Measurements from ENCODE around the gene HEY2. TPM values are rescaled to one million over a fixed set of nuclear protein-coding genes. Genes with fewer than 3 reads are reported as not detected.
"Not testable (repeated sequence)": the region's sequence is repeated elsewhere in the genome, so short reads cannot be mapped to it uniquely, and the experiment has no call there.

The HEY2 gene
- total RNA-seq: not detected

GRCh38 chr6:125749173-125749864 is at the start of gene HEY2:
HEY2 (plus strand) TSS chr6:125749632; CDS start chr6:125749777, 145 bp downstream.
- ChIA-PET POLR2A (no interaction called here), CTCF (interaction anchor here (1.0 to 3.4 kb wide), 2 partner anchors 207 to 437 kb away, joined by 3 to 39 read pairs; no protein-coding TSS in a partner anchor)
- ATAC-seq (peak; percentile 82), DNase-seq (peak; percentile 83)
- no peak within 1 kb of the TSS for H3K27ac Mint-ChIP-seq
- H3K9me3 Mint-ChIP-seq (ENCODE audit: insufficient read depth): no peaks in the 10 kb centered on the region
- peaks cover 62% of the 10 kb centered on the region for H3K27me3 Mint-ChIP-seq (ENCODE audit: low read depth)
- H3K36me3 Mint-ChIP-seq (ENCODE audit: low read depth): peaks cover 3% of the 10 kb centered on the region
- peak within 1 kb of the TSS; percentile 79 for H3K4me3 Mint-ChIP-seq
- peaks cover 39% of the 10 kb centered on the region for H3K4me1 Mint-ChIP-seq (ENCODE audit: low read depth)

DNA sequence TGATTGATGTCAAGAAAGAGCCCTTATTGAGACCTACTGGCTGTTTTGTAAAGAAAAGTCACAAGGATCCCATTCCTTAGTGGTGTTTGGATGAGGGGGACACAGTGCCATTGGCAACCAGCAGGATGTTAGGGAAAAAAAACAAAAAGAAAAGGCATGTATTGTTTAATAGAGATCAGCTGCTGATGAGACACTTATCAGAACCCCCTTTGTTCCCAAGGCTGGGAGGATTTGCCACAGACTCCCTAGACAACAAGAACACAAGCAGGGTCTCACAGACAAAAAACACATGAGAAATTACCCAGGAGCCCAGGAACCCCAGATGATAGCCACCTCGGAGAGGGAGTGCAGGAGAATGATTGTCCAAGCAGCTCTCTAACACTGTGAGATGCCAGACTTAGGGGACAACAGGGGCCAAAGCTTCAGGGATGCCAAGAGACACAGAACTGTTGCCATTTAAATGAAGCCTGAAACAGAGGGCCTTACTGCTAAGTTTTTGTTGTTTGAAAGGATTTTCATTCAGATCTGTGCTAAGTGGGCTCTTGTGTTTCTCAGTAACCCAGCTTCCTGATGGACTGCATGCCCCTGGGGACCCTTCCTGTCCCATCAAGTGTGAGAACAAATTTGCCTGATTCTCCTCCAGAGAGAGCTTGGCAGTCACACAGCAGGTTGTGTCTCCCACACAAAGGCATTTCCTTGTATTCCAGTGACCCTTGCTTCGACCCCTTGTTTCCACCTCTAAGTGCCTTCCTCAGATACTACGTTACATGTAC is 48.7 kb upstream of the HEY2 start:
- no peak overlapping the region for H3K4me3 Mint-ChIP-seq
- no peak for ATAC-seq
- H3K9me3 Mint-ChIP-seq (ENCODE audit: insufficient read depth): no peaks in the 10 kb centered on the region
- POLR2A ChIA-PET: no interaction called here
- no peak for DNase-seq
- H3K4me1 Mint-ChIP-seq (ENCODE audit: low read depth): no peaks in the 10 kb centered on the region
- no peaks in the 10 kb centered on the region for H3K36me3 Mint-ChIP-seq (ENCODE audit: low read depth)
- CTCF ChIA-PET: no interaction called here
- H3K27ac Mint-ChIP-seq: no peak overlapping the region
- H3K27me3 Mint-ChIP-seq (ENCODE audit: low read depth): peaks cover 18% of the 10 kb centered on the region

DNA sequence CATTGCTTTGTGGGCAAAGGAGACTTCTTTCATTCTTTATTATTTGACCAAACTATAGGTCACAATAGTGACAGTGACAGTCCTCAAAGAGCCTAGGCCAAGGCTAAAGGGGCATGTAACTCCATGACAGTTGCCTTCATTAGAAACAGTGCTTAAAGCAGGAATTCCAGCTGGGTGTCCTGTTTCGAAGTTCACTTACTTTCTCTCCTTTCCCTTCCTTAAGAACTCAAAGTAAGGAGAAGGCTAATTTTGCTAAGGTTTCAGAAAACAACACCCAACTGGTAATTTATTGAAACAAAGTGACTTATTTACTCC is 48.1 kb upstream of the HEY2 start:
- ChIA-PET POLR2A (no interaction called here), CTCF (no interaction called here)
- Mint-ChIP-seq H3K4me1 (ENCODE audit: low read depth) (no peaks in the 10 kb centered on the region), H3K36me3 (ENCODE audit: low read depth) (no peaks in the 10 kb centered on the region), H3K4me3 (no peak overlapping the region), H3K27me3 (ENCODE audit: low read depth) (peaks cover 18% of the 10 kb centered on the region), H3K9me3 (ENCODE audit: insufficient read depth) (no peaks in the 10 kb centered on the region), H3K27ac (no peak overlapping the region)
- ATAC-seq (no peak), DNase-seq (no peak)

- H3K4me3 Mint-ChIP-seq; ATAC-seq; CTCF ChIA-PET; H3K27ac Mint-ChIP-seq; POLR2A ChIA-PET; H3K9me3 Mint-ChIP-seq (ENCODE audit: insufficient read depth); H3K36me3 Mint-ChIP-seq (ENCODE audit: low read depth); DNase-seq; H3K4me1 Mint-ChIP-seq (ENCODE audit: low read depth): not testable (repeated sequence)
- H3K27me3 Mint-ChIP-seq (ENCODE audit: low read depth): peaks cover 13% of the 10 kb centered on the region
These were observed 45.5 kb upstream of the HEY2 start for GRCh38 chr6:125703882-125704281.

GRCh38 chr6:125707615-125708243 is 41.7 kb upstream of the HEY2 start:
- Mint-ChIP-seq H3K27me3 (ENCODE audit: low read depth) (peaks cover 6% of the 10 kb centered on the region), H3K4me3 (no peak overlapping the region), H3K36me3 (ENCODE audit: low read depth) (no peaks in the 10 kb centered on the region), H3K27ac (no peak overlapping the region), H3K4me1 (ENCODE audit: low read depth) (no peaks in the 10 kb centered on the region), H3K9me3 (ENCODE audit: insufficient read depth) (no peaks in the 10 kb centered on the region)
- ChIA-PET CTCF (no interaction called here), POLR2A (no interaction called here)
- no peak for ATAC-seq
- DNase-seq: no peak

DNA sequence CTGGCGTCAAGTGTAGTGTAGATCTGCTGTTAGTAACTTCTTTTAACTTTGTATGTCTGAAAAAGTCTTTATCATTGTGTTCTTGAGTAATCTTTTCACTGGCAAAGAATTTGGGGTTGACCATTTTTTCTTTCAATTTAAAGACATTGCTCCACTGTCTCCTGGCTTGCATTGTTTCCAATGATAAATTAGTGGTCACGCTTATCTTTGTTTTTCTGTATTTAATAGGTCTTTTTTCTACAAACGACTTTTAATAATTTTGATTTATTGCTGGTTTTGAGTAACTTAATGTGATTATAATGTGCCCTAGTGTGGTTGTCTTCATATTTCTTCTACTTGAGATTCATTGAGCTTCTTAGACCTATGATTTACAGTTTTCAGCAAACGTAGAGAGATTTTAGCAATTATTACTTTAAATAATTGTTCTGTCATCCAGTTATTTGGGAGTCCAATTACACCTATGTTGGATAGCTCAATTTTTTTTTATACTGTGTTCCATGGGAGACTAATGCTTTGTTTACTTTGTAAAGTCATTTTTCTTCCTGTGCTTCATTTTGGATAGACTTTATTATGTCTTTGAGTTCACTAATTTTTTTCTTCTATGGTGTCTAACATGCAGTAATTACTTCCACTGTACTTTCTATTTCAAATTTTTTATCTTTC is 38.3 kb upstream of the HEY2 start:
- DNase-seq (no peak), ATAC-seq (no peak)
- Mint-ChIP-seq H3K27ac (no peak overlapping the region), H3K9me3 (ENCODE audit: insufficient read depth) (no peaks in the 10 kb centered on the region), H3K4me1 (ENCODE audit: low read depth) (peaks cover 13% of the 10 kb centered on the region), H3K4me3 (no peak overlapping the region), H3K36me3 (ENCODE audit: low read depth) (no peaks in the 10 kb centered on the region), H3K27me3 (ENCODE audit: low read depth) (peaks cover 6% of the 10 kb centered on the region)
- ChIA-PET CTCF (no interaction called here), POLR2A (interaction anchor here (0.7 kb wide), 1 partner anchor 12 kb away, joined by 3 read pairs; no protein-coding TSS in a partner anchor)

GRCh38 chr6:125714441-125715090 is 34.9 kb upstream of the HEY2 start:
- CTCF ChIA-PET: interaction anchor here (2.1 kb wide), 1 partner anchor 39 kb away, joined by 4 read pairs; no protein-coding TSS in a partner anchor
- POLR2A ChIA-PET: no interaction called here

DNA sequence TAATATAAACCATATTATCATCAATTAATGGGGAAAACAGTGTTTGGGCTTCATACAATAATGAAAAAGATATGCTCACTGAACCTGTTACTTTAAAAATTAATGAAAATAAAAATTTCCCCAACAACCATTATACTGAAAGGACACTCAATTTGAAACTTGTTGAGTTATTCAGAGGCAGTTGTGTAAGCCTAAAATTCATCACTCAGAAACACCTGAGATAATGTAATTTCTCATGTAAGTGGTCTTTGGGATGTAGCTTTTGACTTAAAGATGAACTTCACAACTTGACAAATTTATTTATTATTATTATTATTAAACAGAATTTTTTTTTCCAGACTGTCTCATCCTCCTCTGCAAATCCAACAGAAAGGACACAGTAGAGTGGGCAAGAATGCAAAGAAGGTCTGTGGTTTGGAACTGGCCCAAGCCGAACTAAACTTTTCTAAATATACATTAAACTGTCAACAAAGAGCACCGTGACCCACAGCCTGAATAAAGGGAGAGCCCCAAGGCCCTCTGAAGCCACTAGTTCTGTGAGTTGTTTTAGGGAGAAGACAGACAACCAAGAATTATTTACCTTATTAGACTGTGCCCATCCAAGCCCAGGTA is 32.2 kb upstream of the HEY2 start:
- ATAC-seq: no peak
- Mint-ChIP-seq H3K27ac (no peak overlapping the region), H3K27me3 (ENCODE audit: low read depth) (peaks cover 7% of the 10 kb centered on the region), H3K4me1 (ENCODE audit: low read depth) (peaks cover 13% of the 10 kb centered on the region), H3K4me3 (no peak overlapping the region), H3K36me3 (ENCODE audit: low read depth) (no peaks in the 10 kb centered on the region), H3K9me3 (ENCODE audit: insufficient read depth) (no peaks in the 10 kb centered on the region)
- DNase-seq: no peak
- ChIA-PET CTCF (no interaction called here), POLR2A (no interaction called here)

More at GRCh38 chr6:125714441-125715090, 34.9 kb upstream of the HEY2 start:
- H3K27ac Mint-ChIP-seq: no peak overlapping the region
- no peak for DNase-seq
- peaks cover 13% of the 10 kb centered on the region for H3K4me1 Mint-ChIP-seq (ENCODE audit: low read depth)
- H3K36me3 Mint-ChIP-seq (ENCODE audit: low read depth): no peaks in the 10 kb centered on the region
- H3K9me3 Mint-ChIP-seq (ENCODE audit: insufficient read depth): no peaks in the 10 kb centered on the region
- peaks cover 5% of the 10 kb centered on the region for H3K27me3 Mint-ChIP-seq (ENCODE audit: low read depth)
- H3K4me3 Mint-ChIP-seq: no peak overlapping the region
- peak; percentile 51 for ATAC-seq

DNA sequence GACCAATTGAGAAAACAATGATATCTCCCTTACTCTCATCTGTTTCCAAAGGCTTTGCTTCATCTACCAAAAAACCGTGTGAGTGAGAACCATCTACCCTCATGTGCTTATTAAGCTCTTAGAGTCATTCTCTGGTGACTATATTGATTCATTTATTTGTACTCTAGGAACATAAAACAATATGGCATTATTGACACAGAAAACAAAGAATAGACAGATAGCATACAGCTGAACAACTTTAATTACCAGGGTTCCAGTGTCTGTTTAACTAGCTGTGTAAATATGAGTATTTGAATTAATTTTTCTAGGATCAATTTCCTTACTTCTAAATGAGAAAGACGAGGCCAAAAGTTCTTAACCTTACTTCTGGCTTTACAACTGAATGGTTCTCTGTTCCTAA is 31.3 kb upstream of the HEY2 start:
- Mint-ChIP-seq H3K4me3 (no peak overlapping the region), H3K9me3 (ENCODE audit: insufficient read depth) (no peaks in the 10 kb centered on the region), H3K27ac (no peak overlapping the region), H3K36me3 (ENCODE audit: low read depth) (no peaks in the 10 kb centered on the region), H3K4me1 (ENCODE audit: low read depth) (peaks cover 13% of the 10 kb centered on the region), H3K27me3 (ENCODE audit: low read depth) (peaks cover 7% of the 10 kb centered on the region)
- POLR2A ChIA-PET: no interaction called here
- ATAC-seq: no peak
- no peak for DNase-seq
- CTCF ChIA-PET: no interaction called here

- Mint-ChIP-seq H3K9me3 (ENCODE audit: insufficient read depth) (no peaks in the 10 kb centered on the region), H3K27ac (no peak overlapping the region), H3K27me3 (ENCODE audit: low read depth) (peaks cover 18% of the 10 kb centered on the region), H3K4me3 (no peak overlapping the region), H3K4me1 (ENCODE audit: low read depth) (no peaks in the 10 kb centered on the region), H3K36me3 (ENCODE audit: low read depth) (no peaks in the 10 kb centered on the region)
- no peak for ATAC-seq
- CTCF ChIA-PET: no interaction called here
- no peak for DNase-seq
- POLR2A ChIA-PET: no interaction called here
These were observed 26.5 kb upstream of the HEY2 start for GRCh38 chr6:125722886-125723285.

GRCh38 chr6:125727216-125727615 is 22.2 kb upstream of the HEY2 start:
- ATAC-seq: no peak

More at GRCh38 chr6:125727216-125727615, 22.2 kb upstream of the HEY2 start:
- Mint-ChIP-seq H3K4me3 (no peak overlapping the region), H3K4me1 (ENCODE audit: low read depth) (no peaks in the 10 kb centered on the region), H3K9me3 (ENCODE audit: insufficient read depth) (no peaks in the 10 kb centered on the region), H3K36me3 (ENCODE audit: low read depth) (no peaks in the 10 kb centered on the region), H3K27ac (no peak overlapping the region), H3K27me3 (ENCODE audit: low read depth) (peaks cover 20% of the 10 kb centered on the region)
- POLR2A ChIA-PET: no interaction called here
- CTCF ChIA-PET: no interaction called here
- DNase-seq: no peak
